SH-SY5Y (cell line): ENCODE data around the gene CCNO.

Experiments
- GATA2 ChIP-seq: IDR thresholded peaks from 2 replicates; pipeline ENCODE4 v1.6.1; 2011; ENCODE audit warnings: mild to moderate bottlenecking, low read depth, low read length
- GATA3 ChIP-seq: IDR thresholded peaks from 2 replicates; pipeline ENCODE4 v1.6.1; 2011; ENCODE audit warnings: low read depth, mild to moderate bottlenecking, low read length, moderate library complexity

DNA sequence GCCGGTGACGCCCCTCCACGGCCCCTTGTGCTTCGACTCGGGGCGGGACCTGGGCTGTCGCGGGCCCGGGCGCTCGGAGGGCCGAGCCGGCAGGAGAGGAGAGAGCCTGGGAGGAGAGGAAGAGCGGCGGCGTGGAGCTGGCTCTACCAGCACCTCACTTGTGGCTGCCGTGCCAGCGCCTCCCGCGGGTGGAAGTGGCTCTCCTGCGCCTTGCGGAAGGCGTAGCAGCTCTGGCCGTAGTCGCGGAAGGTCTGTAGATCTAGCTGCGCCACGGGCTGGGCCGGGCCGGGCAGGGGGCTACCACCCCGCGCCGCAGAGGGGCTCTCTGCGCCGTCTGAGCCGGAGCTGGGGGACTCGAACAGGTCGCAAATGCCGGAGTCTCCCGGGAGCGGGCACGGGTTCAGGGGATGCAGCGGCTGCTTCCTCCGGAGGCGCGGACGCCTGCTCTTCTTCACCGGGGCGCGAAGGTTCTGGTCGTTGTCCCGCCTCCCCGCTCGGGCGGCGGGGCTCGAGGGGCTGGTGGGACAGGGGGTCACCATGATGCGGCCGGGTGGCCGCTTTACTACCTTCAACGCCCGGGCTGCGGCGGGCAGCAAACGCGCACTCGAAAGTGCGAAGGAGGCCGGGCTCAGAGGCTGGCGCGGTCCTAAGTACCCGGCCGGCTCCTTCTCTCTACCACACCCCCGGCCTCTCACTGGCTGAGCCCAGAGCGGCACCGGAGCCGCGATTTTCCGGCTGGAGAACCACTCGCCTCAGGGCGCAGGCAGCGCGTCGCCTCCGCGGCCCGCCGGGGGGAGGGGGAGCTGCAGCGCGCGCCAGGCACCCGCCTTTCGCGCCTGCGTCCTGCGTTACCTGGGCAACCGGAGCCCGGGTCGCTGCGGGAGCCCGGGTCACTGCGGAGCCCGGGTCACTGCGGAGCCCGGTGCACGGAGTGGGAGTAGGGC lies at the start of gene CCNO:
- no peak for TF ChIP-seq GATA2
- no peak for TF ChIP-seq GATA3
